K562 (cell line): ENCODE results near the gene IFRD1. TPM values are rescaled to one million over a fixed set of nuclear protein-coding genes. Genes with fewer than 3 reads are reported as not detected.

Experiments
- DPF2 ChIP-seq: fragments of 450-650 bp; IDR thresholded peaks from 2 replicates; pipeline ENCODE4 v1.6.1; 2016
- EGR1 ChIP-seq: fragments of 450-650 bp; conservative IDR thresholded peaks from 2 replicates; pipeline ENCODE4 v1.6.1; 2017; ENCODE audit warnings: mild to moderate bottlenecking
- FOSL1 ChIP-seq: fragments of 200-800 bp; sonication (Bioruptor generic); conservative IDR thresholded peaks from 2 replicates; pipeline ENCODE4 v1.6.1; 2016; ENCODE audit warnings: missing genetic modification characterization, missing compliant biosample characterization
- FOXJ2 ChIP-seq: fragments of 200-800 bp; sonication (Bioruptor generic); IDR thresholded peaks from 2 replicates; pipeline ENCODE4 v1.6.1; 2016; ENCODE audit warnings: missing genetic modification characterization, missing compliant biosample characterization
- GATA2 ChIP-seq: sonication (generic); formaldehyde crosslinking; IDR thresholded peaks from 2 replicates; pipeline ENCODE4 v1.4.0; 2020; ENCODE audit warnings: mild to moderate bottlenecking, missing genetic modification reagents
- HDGF ChIP-seq: fragments of 450-650 bp; IDR thresholded peaks from 2 replicates; pipeline ENCODE4 v1.6.1; 2016
- JUN ChIP-seq, 2 experiments: sonication (generic) in 1 of 2; formaldehyde crosslinking in 1 of 2; IDR thresholded peaks; 2 replicates each; pipeline versions ENCODE4 v1.6.1 to v1.8.0; 2012 to 2022; ENCODE audit warnings: borderline replicate concordance in 2 of 2, mild to moderate bottlenecking in 2 of 2, improper control_type of control experiment in 1 of 2, low read depth in 1 of 2, low read length in 1 of 2, missing genetic modification reagents in 1 of 2
- JUND ChIP-seq, 2 experiments: IDR thresholded peaks; 2 replicates in 1 of 2; 3 replicates in 1 of 2; pipeline ENCODE4 v1.6.1; 2011; ENCODE audit warnings: borderline replicate concordance in 2 of 2, low read depth in 2 of 2, low read length in 2 of 2, improper control_type of control experiment in 1 of 2, missing biosample characterization in 1 of 2, missing genetic modification characterization in 1 of 2, missing genetic modification reagents in 1 of 2
- MEF2D ChIP-seq: conservative IDR thresholded peaks from 2 replicates; pipeline ENCODE4 v1.6.1; 2016; ENCODE audit warnings: low read depth, missing genetic modification characterization, missing compliant biosample characterization
- MEIS2 ChIP-seq: fragments of 450-650 bp; IDR thresholded peaks from 2 replicates; pipeline ENCODE4 v1.6.1; 2014; ENCODE audit warnings: mild to moderate bottlenecking; ENCODE audit not compliant: partially characterized antibody
- NCOA4 ChIP-seq: fragments of 450-650 bp; IDR thresholded peaks from 2 replicates; pipeline ENCODE4 v1.6.1; 2018; ENCODE audit warnings: mild to moderate bottlenecking; ENCODE audit not compliant: partially characterized antibody
- NR2C2 ChIP-seq, 2 experiments: fragments of 200-800 bp in 1 of 2; sonication (Bioruptor generic) in 1 of 2; sonication (generic) in 1 of 2; formaldehyde crosslinking in 1 of 2; IDR thresholded peaks; 2 replicates each; pipeline versions ENCODE4 v1.6.1 to v1.8.0; 2016 to 2022; ENCODE audit warnings: mild to moderate bottlenecking in 1 of 2, missing compliant biosample characterization in 1 of 2, missing genetic modification characterization in 1 of 2, missing genetic modification reagents in 1 of 2
- RB1 ChIP-seq: fragments of 450-650 bp; IDR thresholded peaks from 2 replicates; pipeline ENCODE4 v1.6.1; 2017; ENCODE audit warnings: low read depth, mild to moderate bottlenecking
- RFX1 ChIP-seq: fragments of 450-650 bp; IDR thresholded peaks from 2 replicates; pipeline ENCODE4 v1.6.1; 2016; ENCODE audit warnings: mild to moderate bottlenecking, moderate library complexity
- SLC30A9 ChIP-seq: fragments of 250-450 bp; sonication (Bioruptor Pico); IDR thresholded peaks from 2 replicates; pipeline ENCODE4 v1.8.0; 2022; ENCODE audit warnings: mild to moderate bottlenecking, moderate library complexity
- SMARCA5 ChIP-seq: fragments of 450-650 bp; IDR thresholded peaks from 2 replicates; pipeline ENCODE4 v1.6.1; 2016
- U2AF1 ChIP-seq: fragments of 200-400 bp; formaldehyde crosslinking; optimal IDR thresholded peaks from 2 replicates; pipeline ENCODE3; 2017; ENCODE audit warnings: mild to moderate bottlenecking, low read depth, low read length, moderate library complexity
- ZNF134 ChIP-seq: fragments of 250-450 bp; sonication (Bioruptor Pico); conservative IDR thresholded peaks from 2 replicates; pipeline ENCODE4 v1.4.0; 2020
- ZNF282 ChIP-seq: sonication (generic); formaldehyde crosslinking; IDR thresholded peaks from 2 replicates; pipeline ENCODE4 v1.8.1; 2023; ENCODE audit warnings: missing genetic modification reagents
- polyA plus RNA-seq, 8 experiments: library from polyadenylated mRNA; depleted of rRNA in 4 of 8; stranded (reverse) in 5 of 8; unstranded in 3 of 8; fragments of >200 nt; fragmentation: Nextera tagmentation in 2 of 8; fragmentation: Illumina TruSeq in 1 of 8; extraction: Ambion mirVana in 2 of 8; extraction: Trizol in 1 of 8; gene quantifications; 2 replicates each; pipeline versions ENCODE4 v1.2.1 to v1.2.3, GENCODE V29; 2011 to 2014; ENCODE audit warnings: inconsistent platforms in 1 of 8, missing spikeins in 1 of 8
- total RNA-seq, 7 experiments: library from RNA; depleted of rRNA in 6 of 7; stranded (reverse); fragments of >200 nt in 6 of 7; fragmentation: Illumina TruSeq in 2 of 7; extraction: Trizol in 2 of 7; gene quantifications; 2 replicates each; pipeline versions ENCODE4 v1.2.1 to v1.2.3, GENCODE V29; 2011 to 2021; ENCODE audit warnings: low replicate concordance in 1 of 7
- TF ChIP-seq, protein P1 (sequence below), 2 experiments: fragments of 200-800 bp in 1 of 2; sonication (Bioruptor generic) in 1 of 2; sonication (generic) in 1 of 2; formaldehyde crosslinking in 1 of 2; IDR thresholded peaks in 1 of 2; conservative IDR thresholded peaks in 1 of 2; 2 replicates each; pipeline versions ENCODE4 v1.5.0 to v1.6.1; 2016 to 2020; ENCODE audit warnings: missing compliant biosample characterization in 1 of 2, missing genetic modification characterization in 1 of 2, missing genetic modification reagents in 1 of 2
- TF ChIP-seq, protein P2 (sequence below), 2 experiments: fragments of 450-650 bp; IDR thresholded peaks; 2 replicates each; pipeline ENCODE4 v1.6.1; 2016

The IFRD1 gene
- total and polyA plus RNA-seq, 9 of the 15 experiments (the other 6 are each of a cell fraction or from before 2014, with no cell fraction given), result 27.6 to 81.8 (median 68.1) TPM

DNA sequence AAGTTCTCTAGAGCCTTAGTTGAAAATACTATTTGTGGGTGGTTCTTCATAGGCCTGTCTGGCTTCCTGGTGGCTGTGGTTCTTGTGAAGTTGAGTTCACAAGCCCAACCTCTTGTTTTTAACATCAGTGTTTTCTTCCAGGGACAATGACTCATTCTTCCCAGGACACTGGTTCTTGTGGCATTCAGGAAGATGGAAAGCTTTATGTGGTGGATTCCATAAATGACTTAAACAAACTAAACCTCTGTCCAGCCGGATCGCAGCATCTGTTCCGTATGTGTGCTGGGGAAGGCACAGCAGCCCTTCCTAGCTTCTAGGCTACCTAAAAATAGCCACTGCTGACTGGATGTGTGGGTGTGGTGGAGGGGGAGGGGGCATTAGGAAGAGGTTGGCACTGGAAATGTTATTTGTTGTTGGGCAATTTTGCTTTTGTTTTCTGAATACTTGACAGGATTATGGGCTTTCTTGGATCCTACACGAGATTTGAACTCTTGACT lies 34.5 kb downstream of the IFRD1 start (continued):
- TF ChIP-seq, protein P1, sequence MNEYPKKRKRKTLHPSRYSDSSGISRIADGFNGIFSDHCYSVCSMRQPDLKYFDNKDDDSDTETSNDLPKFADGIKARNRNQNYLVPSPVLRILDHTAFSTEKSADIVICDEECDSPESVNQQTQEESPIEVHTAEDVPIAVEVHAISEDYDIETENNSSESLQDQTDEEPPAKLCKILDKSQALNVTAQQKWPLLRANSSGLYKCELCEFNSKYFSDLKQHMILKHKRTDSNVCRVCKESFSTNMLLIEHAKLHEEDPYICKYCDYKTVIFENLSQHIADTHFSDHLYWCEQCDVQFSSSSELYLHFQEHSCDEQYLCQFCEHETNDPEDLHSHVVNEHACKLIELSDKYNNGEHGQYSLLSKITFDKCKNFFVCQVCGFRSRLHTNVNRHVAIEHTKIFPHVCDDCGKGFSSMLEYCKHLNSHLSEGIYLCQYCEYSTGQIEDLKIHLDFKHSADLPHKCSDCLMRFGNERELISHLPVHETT (CRISPR knock-in tag; conservative IDR thresholded peaks at IDR 0.05 in 1 of 2, IDR thresholded peaks at IDR 0.05 in 1 of 2), result 0 out of 4 replicates have a peak, but pooled peaks of 1 of the 2 experiments have one; percentile 35
- TF ChIP-seq JUN (IDR thresholded peaks at IDR 0.05; ENCODE audit: borderline replicate concordance, low read depth, low read length), result 0 out of 2 replicates have a peak, but pooled peaks have one; percentile 38
- no peak for TF ChIP-seq JUN (CRISPR knock-in tag; IDR thresholded peaks at IDR 0.05; ENCODE audit: borderline replicate concordance)
- TF ChIP-seq EGR1, result peak; percentile 88
- peak; percentile 78; the same call in 1 of the 2 replicates for TF ChIP-seq JUND (IDR thresholded peaks at IDR 0.05; ENCODE audit: borderline replicate concordance, low read depth, low read length)
- peak; percentile 68; the same call in 1 of the 3 replicates for TF ChIP-seq JUND (tag; IDR thresholded peaks at IDR 0.05; ENCODE audit: borderline replicate concordance, low read depth, low read length)
- TF ChIP-seq ZNF282 (CRISPR knock-in tag), result no peak
- TF ChIP-seq GATA2, result no peak
- no peak for TF ChIP-seq MEIS2
- TF ChIP-seq FOXJ2 (tag), result peak; percentile 74
- 0 out of 2 replicates have a peak, but pooled peaks have one; percentile 14 for TF ChIP-seq DPF2
- TF ChIP-seq SLC30A9 (CRISPR knock-in tag), result no peak
- no peak for TF ChIP-seq RFX1
- peak; percentile 95 for TF ChIP-seq MEF2D (tag)
- TF ChIP-seq NCOA4, result no peak
- TF ChIP-seq U2AF1, result no peak
- peak; percentile 84 for TF ChIP-seq FOSL1 (tag)
- no peak for TF ChIP-seq RB1
- TF ChIP-seq, protein P2, sequence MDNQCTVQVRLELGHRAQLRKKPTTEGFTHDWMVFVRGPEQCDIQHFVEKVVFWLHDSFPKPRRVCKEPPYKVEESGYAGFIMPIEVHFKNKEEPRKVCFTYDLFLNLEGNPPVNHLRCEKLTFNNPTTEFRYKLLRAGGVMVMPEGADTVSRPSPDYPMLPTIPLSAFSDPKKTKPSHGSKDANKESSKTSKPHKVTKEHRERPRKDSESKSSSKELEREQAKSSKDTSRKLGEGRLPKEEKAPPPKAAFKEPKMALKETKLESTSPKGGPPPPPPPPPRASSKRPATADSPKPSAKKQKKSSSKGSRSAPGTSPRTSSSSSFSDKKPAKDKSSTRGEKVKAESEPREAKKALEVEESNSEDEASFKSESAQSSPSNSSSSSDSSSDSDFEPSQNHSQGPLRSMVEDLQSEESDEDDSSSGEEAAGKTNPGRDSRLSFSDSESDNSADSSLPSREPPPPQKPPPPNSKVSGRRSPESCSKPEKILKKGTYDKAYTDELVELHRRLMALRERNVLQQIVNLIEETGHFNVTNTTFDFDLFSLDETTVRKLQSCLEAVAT (IDR thresholded peaks at IDR 0.05), result 0 out of 4 replicates have a peak, but pooled peaks of 1 of the 2 experiments have one; percentile 8
- no peak for TF ChIP-seq NR2C2 (CRISPR knock-in tag; IDR thresholded peaks at IDR 0.05)
- no peak for TF ChIP-seq NR2C2 (tag; IDR thresholded peaks at IDR 0.05)
- TF ChIP-seq SMARCA5, result no peak
- peak; percentile 27; the same call in 1 of the 2 replicates for TF ChIP-seq HDGF
- TF ChIP-seq ZNF134, result no peak
